ENCODE results near the gene OCA2.

DNA sequence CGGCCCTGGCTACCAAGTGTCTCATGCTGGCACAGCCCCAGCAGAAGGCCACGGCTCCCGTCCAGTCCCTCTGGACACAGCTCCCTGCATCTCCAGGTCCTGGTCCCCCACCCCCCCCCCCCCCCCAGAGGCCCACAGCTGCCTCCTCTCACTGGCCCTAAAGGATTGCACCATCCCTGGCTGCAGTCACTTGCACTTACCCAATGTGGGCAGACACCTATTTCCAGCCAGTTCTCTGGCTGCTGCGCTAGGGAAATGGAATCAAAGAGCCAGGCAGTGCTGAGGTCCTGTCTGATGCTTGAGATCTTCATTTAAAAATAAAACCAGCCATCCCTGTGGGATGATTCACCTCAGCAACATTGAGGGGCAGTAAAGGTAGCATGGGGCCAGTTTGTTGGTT, 346.4 kb downstream of the OCA2 start:
- TF ChIP-seq CTCF (conservative IDR thresholded peaks at IDR 0.05; ENCODE audit: low read length) (no peak), EZH2phosphoT487 (IDR thresholded peaks at IDR 0.05; ENCODE audit: borderline replicate concordance, low read depth, low read length) (no peak)
